Activated CD4-positive, alpha-beta memory T cell treated with anti-CD3 and anti-CD28 coated beads for 36 hours (primary cell): Measurements from ENCODE around the gene CFAP65. TPM values are rescaled to one million over a fixed set of nuclear protein-coding genes. Genes with fewer than 3 reads are reported as not detected.

Experiments used
- CTCF ChIA-PET: fragments of 350-600 bp; sonication (Branson Sonifier 250); formaldehyde crosslinking; loops from one replicate; lab custom pipeline; 2021; ENCODE audit warnings: antibody characterized with exemption, inconsistent platforms; lab: Charles Lee
- POLR2A ChIA-PET: fragments of 350-600 bp; sonication (Branson Sonifier 250); formaldehyde crosslinking; loops from one replicate; lab custom pipeline; 2021; ENCODE audit warnings: antibody characterized with exemption; lab: Charles Lee
- DNase-seq: peaks from one replicate; pipeline ENCODE4 v3.0.0-alpha.2; 2020
- H3K27ac Mint-ChIP-seq: one replicate; pipeline ENCODE4 v1.8.0; 2021; ENCODE audit warnings: mixed read lengths
- H3K27me3 Mint-ChIP-seq: one replicate; pipeline ENCODE4 v1.8.0; 2021; ENCODE audit warnings: mixed read lengths
- H3K36me3 Mint-ChIP-seq: one replicate; pipeline ENCODE4 v1.8.0; 2021; ENCODE audit warnings: mixed read lengths
- H3K4me1 Mint-ChIP-seq: one replicate; pipeline ENCODE4 v1.8.0; 2021; ENCODE audit warnings: low read depth, mixed read lengths
- H3K4me3 Mint-ChIP-seq: one replicate; pipeline ENCODE4 v1.8.0; 2021; ENCODE audit warnings: mild to moderate bottlenecking, mixed read lengths
- H3K9me3 Mint-ChIP-seq: one replicate; pipeline ENCODE4 v1.8.0; 2021; ENCODE audit warnings: mixed read lengths
- intact Hi-C: fragments of 100-400 bp; cut with micrococcal nuclease; formaldehyde crosslinking; loops from one replicate; pipeline ENCODE4 v1.15.1; 2023
- total RNA-seq, 2 experiments: library from RNA; stranded (reverse); gene quantifications; one replicate each; pipeline ENCODE4 v1.2.3, GENCODE V29; 2021

Gene CFAP65
- total RNA-seq, 2 experiments from 2014 or later = not detected

DNA sequence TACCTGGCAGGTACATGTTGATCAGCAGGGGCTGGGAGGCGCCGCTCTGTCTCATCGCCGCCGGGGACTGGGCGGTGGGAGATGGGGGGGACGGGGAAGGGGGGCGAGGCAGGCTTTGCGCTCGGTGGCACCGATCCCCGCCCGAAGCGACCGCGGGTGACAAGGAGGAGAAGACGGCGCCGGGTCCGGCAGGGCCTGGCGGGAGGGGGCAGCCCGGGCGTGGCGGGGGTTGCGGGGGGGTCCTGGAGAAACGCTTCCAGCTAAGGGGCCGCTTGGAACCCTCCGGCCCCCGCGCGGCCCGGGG, 56.3 kb downstream of the CFAP65 start, which contains the start of gene FEV:
Gene FEV, minus strand, starts transcription at position 164 of the 304 bp plus-strand sequence. Its CDS starts 109 bp downstream, at position 55.
- Mint-ChIP-seq H3K27ac (no peak within 1 kb of the TSS), H3K4me3 (peak within 1 kb of the TSS; percentile 16), H3K36me3 (no peaks in the 10 kb centered on the region), H3K27me3 (peaks cover 72% of the 10 kb centered on the region), H3K4me1 (peaks cover 26% of the 10 kb centered on the region), H3K9me3 (no peaks in the 10 kb centered on the region)
- intact Hi-C loops = no loop called here
- no peak for DNase-seq
- ChIA-PET CTCF (interaction anchor here (1.0 to 6.1 kb wide), 4 partner anchors 9 to 93 kb away, joined by 3 to 111 read pairs (median 5); partner anchors contain the start of gene CRYBA2), POLR2A (no interaction called here)

DNA sequence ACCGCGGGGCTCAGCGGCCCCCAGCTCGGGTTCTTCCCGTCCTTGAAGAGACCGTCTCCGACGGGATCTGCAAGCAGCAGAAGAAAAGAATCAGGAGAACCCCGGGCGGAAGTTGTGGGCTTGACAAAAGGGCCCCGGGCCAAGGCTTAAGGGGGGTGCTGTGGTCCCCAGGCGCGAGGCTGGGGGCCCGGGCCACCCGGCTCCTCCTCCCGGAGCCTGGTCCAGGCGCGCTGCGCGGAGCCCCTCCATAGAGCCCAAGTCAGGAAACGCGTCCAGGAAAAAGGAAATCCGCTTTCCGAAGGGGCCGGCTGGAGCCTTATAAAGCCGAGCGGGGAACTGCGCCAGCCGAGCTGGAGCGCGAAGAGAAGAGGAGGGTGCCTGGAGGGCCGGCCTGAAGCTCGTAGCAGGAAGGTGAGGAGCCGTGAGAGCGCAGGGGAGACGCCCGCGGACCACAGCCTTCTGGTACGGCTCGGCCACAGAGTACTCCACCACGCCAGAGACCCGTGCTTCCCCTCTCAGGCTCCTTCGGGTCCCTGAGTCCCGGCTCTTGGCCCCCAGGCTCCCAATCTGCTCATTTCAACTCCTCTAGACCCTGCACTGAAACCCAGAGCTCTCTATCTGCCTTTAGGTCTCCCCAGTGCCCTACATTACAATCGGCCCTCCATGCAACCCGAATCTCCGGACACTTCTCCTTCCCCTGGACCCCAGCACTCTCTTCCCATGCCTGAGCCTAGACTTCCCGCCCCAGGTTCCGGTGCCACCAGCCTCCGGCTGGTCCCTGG, 56.9 kb downstream of the CFAP65 start:
- ChIA-PET CTCF (interaction anchor here (1.0 to 6.1 kb wide), 4 partner anchors 10 to 92 kb away, joined by 3 to 111 read pairs (median 5); partner anchors contain the start of gene CRYBA2), POLR2A (no interaction called here)
- Mint-ChIP-seq H3K27me3 (peaks cover 71% of the 10 kb centered on the region), H3K36me3 (no peaks in the 10 kb centered on the region), H3K4me1 (peaks cover 28% of the 10 kb centered on the region), H3K27ac (no peak overlapping the region), H3K9me3 (no peaks in the 10 kb centered on the region), H3K4me3 (peak overlapping the region; percentile 16)
- intact Hi-C loops = loop anchor here (5.0 kb wide), 2 partner anchors 73 to 107 kb away; no protein-coding TSS in a partner anchor
- DNase-seq = no peak

DNA sequence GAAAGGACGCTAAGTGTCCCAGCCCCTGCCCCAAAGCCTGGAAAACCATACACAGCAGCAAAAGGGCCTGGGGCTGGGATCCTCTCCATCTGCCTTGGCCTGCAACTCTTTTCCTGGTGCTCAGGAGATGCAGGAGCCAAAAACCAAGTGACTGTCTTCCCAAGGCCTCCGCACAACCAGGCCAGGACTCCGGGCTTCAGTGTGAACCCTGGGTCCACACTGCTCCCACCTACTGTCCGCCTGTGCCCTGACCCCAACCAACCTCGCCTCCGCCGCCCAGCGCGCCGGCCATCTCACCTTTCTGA, 57.4 kb downstream of the CFAP65 start:
- Mint-ChIP-seq H3K36me3 (no peaks in the 10 kb centered on the region), H3K27me3 (peaks cover 69% of the 10 kb centered on the region), H3K4me3 (no peak overlapping the region), H3K9me3 (no peaks in the 10 kb centered on the region), H3K27ac (no peak overlapping the region), H3K4me1 (peaks cover 28% of the 10 kb centered on the region)
- POLR2A ChIA-PET = no interaction called here
- CTCF ChIA-PET = interaction anchor here (1.0 to 6.1 kb wide), 3 partner anchors 11 to 85 kb away, joined by 3 to 111 read pairs (median 6); partner anchors contain the start of gene CRYBA2
- no peak for DNase-seq
- intact Hi-C loops = loop anchor here (5.0 kb wide), 2 partner anchors 73 to 107 kb away; no protein-coding TSS in a partner anchor

DNA sequence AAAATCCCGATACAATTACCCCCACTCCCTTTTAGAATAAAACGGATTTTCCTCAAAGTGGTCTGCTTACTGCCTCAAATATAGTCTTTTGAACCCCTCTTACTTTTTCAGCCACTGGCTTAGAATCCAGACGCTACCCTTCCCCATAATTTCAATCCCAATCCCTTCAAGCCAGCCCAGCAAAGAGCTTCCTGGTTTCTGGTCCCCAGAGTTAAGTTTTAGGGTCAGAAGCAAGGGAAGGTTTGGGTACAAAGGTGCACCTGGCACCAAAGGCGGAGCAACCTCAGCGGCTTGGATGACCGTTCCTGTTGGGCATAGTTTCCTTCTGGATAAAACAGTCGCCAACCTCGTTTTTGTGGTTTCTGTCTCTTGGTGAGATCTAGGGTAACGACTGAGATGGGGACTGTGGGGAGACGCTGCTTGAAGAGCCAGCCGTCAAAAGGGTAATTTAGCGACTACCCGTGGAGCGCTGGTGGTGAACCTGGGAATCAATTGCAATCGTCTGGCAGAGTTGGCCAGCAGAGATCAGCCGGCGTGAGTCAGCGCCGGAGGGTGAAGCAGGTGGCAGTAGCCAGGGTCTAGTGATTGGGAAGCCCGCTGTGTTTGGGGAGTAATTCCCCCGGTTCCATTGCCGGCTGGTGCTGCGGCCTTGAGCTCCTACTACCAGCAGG, 57.9 kb downstream of the CFAP65 start:
- intact Hi-C loops = loop anchor here (5.0 kb wide), 2 partner anchors 74 to 106 kb away; no protein-coding TSS in a partner anchor

DNA sequence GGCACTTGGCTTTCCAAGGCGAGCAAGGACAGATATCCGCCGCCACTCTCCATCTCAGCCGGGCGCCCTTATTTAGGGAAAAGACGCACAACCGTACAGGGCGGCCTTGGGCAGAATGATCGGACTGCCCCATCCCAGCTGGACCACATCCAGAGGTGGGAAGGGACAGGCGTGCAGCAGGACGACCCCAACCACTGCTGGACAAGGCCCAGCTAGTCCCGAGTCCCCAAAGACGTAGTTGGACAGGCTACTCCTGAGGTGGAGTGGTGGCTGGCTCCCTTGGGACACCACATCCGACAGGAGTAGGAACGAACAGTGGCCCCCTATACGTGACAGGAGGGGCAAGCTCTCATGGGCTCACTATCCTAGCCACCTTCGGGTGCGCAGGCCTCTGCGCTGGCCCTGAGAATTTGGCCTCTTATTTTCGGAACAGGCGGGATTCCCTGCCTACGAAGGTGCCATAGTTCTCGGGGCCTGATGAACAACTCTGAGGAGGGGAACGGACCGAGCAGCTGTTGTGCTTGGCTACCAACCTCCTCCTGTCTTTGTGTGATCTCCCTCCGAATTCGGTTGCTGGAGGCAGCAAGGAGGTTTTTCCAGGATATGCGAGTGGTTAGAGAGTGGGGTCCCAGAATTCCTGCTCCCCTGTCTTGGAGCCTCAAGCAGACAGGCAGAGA, 58.6 kb downstream of the CFAP65 start:
- Mint-ChIP-seq H3K9me3 (no peaks in the 10 kb centered on the region), H3K27ac (no peak overlapping the region), H3K4me3 (no peak overlapping the region), H3K4me1 (peaks cover 28% of the 10 kb centered on the region), H3K27me3 (peaks cover 68% of the 10 kb centered on the region), H3K36me3 (no peaks in the 10 kb centered on the region)
- intact Hi-C loops = loop anchor here (5.0 kb wide), 2 partner anchors 75 to 105 kb away; no protein-coding TSS in a partner anchor
- DNase-seq = no peak
- CTCF ChIA-PET = interaction anchor here (1.0 to 6.1 kb wide), 10 partner anchors 12 to 172 kb away, joined by 4 to 111 read pairs (median 8); partner anchors contain the start of genes CDK5R2 and CRYBA2
- POLR2A ChIA-PET = interaction anchor here (0.6 kb wide), 1 partner anchor 86 kb away, joined by 3 read pairs; no protein-coding TSS in a partner anchor

More for the DNA sequence above, 57.9 kb downstream of the CFAP65 start:
- Mint-ChIP-seq H3K27me3 (peaks cover 67% of the 10 kb centered on the region), H3K27ac (no peak overlapping the region), H3K4me3 (no peak overlapping the region), H3K9me3 (no peaks in the 10 kb centered on the region), H3K36me3 (no peaks in the 10 kb centered on the region), H3K4me1 (peaks cover 28% of the 10 kb centered on the region)
- ChIA-PET POLR2A (no interaction called here), CTCF (interaction anchor here (1.6 to 6.1 kb wide), 3 partner anchors 11 to 76 kb away, joined by 6 to 111 read pairs (median 14); partner anchors contain the start of gene CRYBA2)
- no peak for DNase-seq

DNA sequence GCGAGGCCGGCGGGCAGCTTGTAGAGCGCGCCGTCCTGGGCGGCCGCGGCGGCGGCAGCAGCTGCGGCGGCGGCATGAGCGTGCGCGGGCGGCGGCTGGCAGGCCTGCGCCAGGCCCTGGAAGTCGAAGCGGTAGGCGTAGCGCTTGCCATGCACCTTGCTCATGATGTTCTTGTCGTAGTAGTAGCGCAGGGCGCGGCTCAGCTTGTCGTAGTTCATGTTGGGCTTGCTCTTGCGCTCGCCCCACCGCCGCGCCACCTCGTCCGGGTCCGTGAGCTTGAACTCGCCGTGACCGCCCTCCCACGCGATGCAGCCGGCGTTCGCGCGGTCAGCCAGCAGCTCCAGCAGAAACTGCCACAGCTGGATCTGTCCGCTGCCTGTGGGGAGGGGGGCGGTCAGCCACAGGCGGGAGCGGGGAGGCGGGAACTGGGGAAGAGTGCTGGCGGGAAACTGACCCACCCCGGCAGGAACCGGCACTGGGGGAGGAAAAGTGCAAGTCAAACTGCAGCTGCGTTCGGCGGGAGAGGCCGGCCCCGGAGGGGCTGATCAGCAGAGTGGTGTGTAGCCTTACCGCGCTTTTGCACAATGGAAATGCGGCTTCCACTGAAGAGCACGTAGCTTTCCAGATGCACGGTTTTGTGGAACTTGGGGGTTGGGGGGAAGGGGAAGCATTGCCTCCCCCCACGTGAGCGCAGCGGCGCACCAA, 59.3 kb downstream of the CFAP65 start:
- POLR2A ChIA-PET = no interaction called here
- Mint-ChIP-seq H3K27me3 (peaks cover 65% of the 10 kb centered on the region), H3K27ac (no peak overlapping the region), H3K4me3 (peak overlapping the region; percentile 37), H3K4me1 (peaks cover 28% of the 10 kb centered on the region), H3K9me3 (no peaks in the 10 kb centered on the region), H3K36me3 (no peaks in the 10 kb centered on the region)
- peak; percentile 53 for DNase-seq
- CTCF ChIA-PET = interaction anchor here (1.0 to 6.1 kb wide), 13 partner anchors 12 to 173 kb away, joined by 3 to 111 read pairs (median 8); partner anchors contain the start of genes CDK5R2 and CRYBA2
- intact Hi-C loops = loop anchor here (2.0 to 5.0 kb wide), 4 partner anchors 19 to 129 kb away; no protein-coding TSS in a partner anchor

DNA sequence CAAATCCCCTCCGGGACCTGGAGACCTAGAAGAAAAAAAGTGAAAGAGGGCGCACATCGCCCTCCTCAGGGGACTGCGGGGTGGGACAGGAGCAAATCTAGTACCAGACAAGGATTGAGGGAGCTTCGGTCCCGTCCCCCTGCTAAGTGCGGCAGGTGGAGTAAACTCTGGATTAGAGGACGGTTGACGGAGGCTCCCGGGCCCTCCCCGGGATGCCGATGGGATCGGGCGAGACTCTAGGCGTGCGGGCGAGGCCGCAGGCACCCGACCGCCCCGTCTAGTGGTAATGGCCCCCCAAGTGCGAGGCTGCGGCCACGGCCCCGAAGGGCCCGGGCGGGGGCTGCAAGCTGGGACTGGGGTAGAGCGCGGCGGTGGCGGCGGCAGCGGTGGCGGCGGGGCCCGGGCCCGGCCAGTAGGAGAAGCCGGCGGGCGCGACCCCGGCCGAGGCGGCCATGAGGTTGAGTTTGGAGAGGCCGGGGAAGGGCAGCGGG, 59.9 kb downstream of the CFAP65 start:
- Mint-ChIP-seq H3K36me3 (no peaks in the 10 kb centered on the region), H3K27ac (no peak overlapping the region), H3K4me3 (peak overlapping the region; percentile 61), H3K9me3 (no peaks in the 10 kb centered on the region), H3K4me1 (peaks cover 28% of the 10 kb centered on the region), H3K27me3 (peaks cover 63% of the 10 kb centered on the region)
- ChIA-PET CTCF (interaction anchor here (0.8 to 6.1 kb wide), 15 partner anchors 13 to 173 kb away, joined by 3 to 111 read pairs (median 7); partner anchors contain the start of genes CDK5R2 and CRYBA2), POLR2A (interaction anchor here (1.7 kb wide), 1 partner anchor 21 kb away, joined by 4 read pairs; no protein-coding TSS in a partner anchor)
- intact Hi-C loops = loop anchor here (2.0 to 5.0 kb wide), 4 partner anchors 19 to 129 kb away; no protein-coding TSS in a partner anchor
- DNase-seq = no peak

DNA sequence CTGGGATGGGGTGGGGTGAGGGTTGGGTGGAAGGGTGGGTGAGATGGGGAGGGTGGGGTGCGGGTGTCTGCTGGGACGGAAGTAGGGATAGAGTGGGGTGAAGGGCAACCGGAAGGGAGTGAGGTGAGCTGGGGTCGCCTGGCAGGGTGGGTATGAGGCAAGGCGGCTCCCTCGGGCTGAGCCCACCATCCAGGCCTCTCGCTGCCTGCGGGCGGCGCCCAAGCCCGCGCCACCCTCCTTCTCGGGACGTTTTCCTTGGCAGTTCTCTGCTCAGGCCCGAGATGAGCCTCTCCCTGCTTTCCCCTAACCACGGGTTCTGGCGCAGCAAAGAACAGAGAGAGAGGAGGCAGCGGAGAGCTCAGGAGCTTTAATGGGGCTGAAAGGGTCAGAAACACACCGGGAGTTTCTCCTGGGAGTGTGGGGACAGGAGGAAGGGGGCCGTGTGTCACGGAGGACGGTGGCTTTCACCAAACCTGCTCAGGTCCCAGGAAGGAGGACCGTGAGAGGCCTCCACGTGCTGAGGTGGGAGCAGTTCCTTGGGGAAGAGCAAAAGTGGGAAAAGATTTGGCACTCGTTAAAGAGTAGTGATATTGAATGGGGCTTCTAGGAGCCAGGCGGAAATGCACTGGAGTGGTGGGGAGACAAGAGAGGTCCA, 60.5 kb downstream of the CFAP65 start:
- H3K9me3 Mint-ChIP-seq = no peaks in the 10 kb centered on the region
- H3K4me1 Mint-ChIP-seq = peaks cover 28% of the 10 kb centered on the region
- H3K27me3 Mint-ChIP-seq = peaks cover 60% of the 10 kb centered on the region
- intact Hi-C loops = loop anchor here (1.0 to 5.0 kb wide), 5 partner anchors 18 to 128 kb away; no protein-coding TSS in a partner anchor
- ChIA-PET POLR2A (interaction anchor here (0.6 to 1.7 kb wide), 2 partner anchors 22 to 91 kb away, joined by 3 to 4 read pairs; no protein-coding TSS in a partner anchor), CTCF (interaction anchor here (0.6 to 6.1 kb wide), 75 partner anchors 8 to 329 kb away, joined by 3 to 111 read pairs (median 5); partner anchors contain the start of genes CDK5R2, CRYBA2, IHH and ZFAND2B)
- no peaks in the 10 kb centered on the region for H3K36me3 Mint-ChIP-seq
- peak overlapping the region; percentile 61 for H3K4me3 Mint-ChIP-seq
- no peak overlapping the region for H3K27ac Mint-ChIP-seq
- DNase-seq = no peak

DNA sequence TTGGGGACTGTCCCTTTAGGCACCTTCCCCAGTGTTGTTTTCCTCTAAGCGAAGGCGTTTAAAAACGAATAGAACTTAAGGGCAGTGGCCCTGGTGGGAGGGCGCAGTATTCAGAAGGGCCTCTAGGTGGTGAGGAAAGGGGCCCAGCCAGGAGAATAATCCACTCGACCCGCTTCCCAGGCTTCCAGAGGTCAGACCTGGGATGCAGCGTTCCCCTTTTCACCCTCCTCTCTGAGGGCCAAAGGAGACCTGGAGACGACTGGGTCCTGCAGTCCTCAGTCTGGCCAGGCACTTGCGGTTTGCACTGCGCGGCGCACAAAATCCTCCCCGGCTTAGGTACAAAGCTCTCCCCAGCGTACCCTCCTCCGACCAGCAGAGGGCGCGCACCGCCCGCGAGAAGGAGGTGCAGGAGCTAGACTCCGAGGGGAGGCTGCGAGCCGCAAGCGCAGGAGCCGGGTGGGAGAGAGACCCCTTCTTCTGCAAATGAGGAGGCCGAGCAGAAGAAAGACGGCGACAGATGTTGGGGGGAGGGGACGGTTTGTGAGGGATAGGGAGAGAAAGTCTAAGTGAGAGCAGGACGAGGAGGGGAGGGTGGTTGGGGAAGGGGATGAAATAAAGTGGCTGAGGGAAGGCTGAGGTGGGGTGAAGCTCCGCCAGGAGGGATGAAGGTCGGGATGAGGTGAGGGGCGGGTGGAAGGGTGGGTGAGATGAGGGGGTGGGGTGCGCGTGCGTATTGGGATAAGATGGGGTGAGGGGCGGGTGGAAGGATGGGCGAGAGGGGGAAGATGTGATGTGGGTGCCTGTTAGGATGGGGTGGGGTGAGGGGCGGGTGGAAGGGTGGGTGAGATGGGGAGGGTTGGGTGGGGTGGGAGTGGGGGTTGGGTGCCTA, 61.2 kb downstream of the CFAP65 start:
- H3K9me3 Mint-ChIP-seq = no peaks in the 10 kb centered on the region
- intact Hi-C loops = loop anchor here (1.0 to 5.0 kb wide), 5 partner anchors 17 to 127 kb away; no protein-coding TSS in a partner anchor
- H3K27ac Mint-ChIP-seq = no peak overlapping the region
- DNase-seq = peak; percentile 89
- peak overlapping the region; percentile 52 for H3K4me3 Mint-ChIP-seq
- ChIA-PET CTCF (interaction anchor here (0.6 to 6.1 kb wide), 78 partner anchors 9 to 330 kb away, joined by 3 to 111 read pairs (median 5); partner anchors contain the start of genes CDK5R2, CRYBA2, DNAJB2 and IHH), POLR2A (interaction anchor here (0.6 to 1.7 kb wide), 2 partner anchors 22 to 92 kb away, joined by 3 to 4 read pairs; no protein-coding TSS in a partner anchor)
- H3K36me3 Mint-ChIP-seq = no peaks in the 10 kb centered on the region
- H3K4me1 Mint-ChIP-seq = peaks cover 28% of the 10 kb centered on the region
- H3K27me3 Mint-ChIP-seq = peaks cover 62% of the 10 kb centered on the region
